ENCODE data around the gene FIBCD1.
"Not testable (repeated sequence)": the region's sequence is repeated elsewhere in the genome, so short reads cannot be mapped to it uniquely, and the experiment has no call there.

Gene FIBCD1

DNA sequence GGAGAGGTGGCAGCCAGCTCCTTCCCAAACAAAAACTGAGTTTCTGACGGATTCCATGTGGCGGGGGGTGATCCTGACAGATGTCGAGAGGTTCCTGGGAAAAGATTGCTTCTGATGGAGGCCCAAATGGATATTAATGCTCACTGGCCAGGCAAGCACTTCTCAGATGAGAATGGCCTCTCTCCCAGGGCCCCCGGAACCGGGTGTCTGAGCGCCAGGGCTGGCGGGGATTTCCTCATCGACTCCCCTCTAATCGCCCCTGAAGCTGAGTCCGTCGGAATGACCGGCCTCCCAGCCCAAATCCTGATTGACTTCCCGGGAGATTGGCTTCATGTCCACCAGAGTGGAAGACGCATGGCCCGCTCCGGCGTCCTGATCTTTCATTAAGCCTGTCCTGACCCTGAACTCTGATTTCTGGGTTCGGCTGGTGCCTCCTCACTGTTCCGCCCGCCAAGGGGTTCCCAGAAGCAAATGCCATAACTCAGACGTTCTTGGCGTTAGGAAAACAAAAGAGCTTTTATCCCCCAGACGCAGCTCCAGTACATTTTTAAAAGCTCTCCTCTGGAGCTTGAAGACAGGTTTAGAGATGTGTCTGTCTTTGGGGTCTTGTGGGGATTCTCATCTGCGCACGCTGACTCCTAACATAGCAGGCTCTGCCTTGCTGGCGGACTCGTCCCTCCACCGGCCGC is 17.6 kb downstream of the FIBCD1 start:
- DNase-seq: no peak

DNA sequence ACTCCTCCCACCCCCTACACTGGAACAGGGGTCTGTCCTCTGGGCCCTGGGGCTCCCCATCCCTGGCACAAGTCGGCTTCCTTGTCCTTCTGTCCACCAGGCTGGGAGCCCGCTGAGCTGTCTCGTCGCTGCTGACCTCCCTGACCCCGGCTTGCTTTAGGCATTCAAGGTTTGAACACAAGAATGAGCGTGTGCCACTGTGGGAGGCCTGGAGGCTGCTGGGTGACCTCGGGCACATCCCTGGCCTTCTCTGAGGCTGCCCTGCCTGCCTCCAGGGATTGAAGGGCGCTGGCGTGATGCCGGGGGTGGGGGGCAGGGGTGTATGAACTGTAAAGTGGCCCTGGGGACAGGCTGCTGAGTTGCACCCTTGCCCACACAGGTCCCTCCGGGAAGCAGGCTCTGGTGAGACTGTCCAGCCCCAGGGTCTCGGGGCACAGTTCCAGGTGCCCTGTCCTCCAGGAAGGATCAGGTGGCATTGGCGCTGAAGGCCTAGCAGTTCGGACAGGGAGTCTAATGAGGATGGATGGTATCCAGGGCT is 18.2 kb downstream of the FIBCD1 start:
- DNase-seq: no peak

DNA sequence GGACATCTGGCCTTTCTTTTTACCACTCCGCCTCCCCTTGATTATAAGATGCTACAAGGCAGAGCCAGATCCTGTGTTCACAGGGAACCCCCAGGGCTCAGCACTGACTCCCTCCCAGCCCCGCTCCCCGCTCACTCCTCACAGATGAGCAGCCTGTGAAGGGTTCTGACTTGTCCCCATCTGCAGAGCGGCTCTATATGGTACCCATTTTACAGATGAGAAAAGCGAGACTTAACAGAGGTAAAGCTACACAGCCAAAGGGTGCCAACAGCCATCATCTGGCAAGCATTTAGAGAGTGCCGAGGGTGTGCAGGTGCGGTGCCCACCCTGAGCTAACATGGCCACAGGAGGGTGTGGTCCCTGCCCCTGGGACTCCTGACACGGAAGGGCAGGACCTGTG is 18.8 kb downstream of the FIBCD1 start:
- DNase-seq: no peak

DNA sequence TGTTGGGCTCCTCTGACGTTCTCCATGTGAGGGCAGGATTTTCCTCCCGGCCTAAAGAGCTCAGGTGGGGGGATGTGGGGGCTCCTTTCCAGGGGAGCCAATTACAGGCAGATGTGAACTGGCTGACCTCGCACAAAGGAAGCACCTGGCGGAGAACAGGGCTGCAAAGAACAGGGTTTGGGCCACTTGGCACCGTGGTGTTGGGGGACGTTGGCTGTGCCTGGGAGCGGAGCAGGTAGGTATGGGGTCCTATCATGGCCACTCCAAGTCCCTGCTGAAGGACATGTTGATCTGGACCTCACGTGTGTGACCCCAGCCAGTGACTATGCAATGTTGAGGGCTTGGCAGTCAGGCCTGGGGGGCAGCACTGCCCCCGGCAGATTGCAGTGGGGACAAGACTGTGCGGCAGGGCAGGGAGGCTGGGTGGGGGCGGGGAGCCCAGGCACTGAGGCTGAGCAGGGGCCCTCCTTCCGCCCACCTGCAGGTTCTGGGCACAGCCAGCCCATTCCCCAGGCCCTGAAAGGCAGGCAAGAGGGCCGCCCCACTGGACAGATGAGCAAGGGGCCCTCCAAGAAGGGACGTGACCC is 19.4 kb downstream of the FIBCD1 start:
- no peak for DNase-seq

DNA sequence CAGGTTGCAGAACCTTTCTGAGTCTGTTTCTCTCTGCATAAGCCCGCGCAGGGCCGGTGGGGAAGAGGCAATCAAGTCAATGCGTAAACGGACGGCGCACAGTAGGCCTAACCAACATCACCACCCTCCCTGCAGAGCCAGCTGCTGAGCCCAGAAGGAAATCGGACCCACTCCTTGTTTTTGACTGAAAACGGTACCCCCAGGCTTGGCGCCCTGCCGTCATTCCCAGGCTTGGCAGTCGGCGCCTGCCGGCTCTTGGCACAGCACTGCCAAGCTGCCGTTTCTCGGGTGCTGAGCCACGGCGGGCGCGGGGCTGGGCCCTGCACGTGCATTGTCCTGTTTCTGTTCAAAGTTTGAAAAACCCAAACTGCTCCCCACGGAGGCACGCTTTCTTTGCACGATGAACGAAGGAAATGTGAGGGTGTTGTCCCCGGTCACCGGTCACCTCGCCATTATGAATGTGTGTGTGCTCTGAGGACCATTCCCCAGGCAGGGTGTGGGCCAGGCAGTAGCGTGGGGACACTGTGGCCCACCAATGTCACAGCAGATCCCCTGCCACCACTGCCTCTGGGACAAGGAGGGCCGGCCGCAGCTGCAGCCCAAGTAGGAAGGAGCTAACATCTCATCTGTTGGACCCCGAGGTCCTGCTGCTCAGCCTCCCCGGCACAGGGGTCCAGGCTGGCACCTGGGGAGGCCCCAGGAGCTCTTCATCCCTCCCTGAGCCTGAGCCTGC is 20.1 kb downstream of the FIBCD1 start:
- no peak for DNase-seq

DNA sequence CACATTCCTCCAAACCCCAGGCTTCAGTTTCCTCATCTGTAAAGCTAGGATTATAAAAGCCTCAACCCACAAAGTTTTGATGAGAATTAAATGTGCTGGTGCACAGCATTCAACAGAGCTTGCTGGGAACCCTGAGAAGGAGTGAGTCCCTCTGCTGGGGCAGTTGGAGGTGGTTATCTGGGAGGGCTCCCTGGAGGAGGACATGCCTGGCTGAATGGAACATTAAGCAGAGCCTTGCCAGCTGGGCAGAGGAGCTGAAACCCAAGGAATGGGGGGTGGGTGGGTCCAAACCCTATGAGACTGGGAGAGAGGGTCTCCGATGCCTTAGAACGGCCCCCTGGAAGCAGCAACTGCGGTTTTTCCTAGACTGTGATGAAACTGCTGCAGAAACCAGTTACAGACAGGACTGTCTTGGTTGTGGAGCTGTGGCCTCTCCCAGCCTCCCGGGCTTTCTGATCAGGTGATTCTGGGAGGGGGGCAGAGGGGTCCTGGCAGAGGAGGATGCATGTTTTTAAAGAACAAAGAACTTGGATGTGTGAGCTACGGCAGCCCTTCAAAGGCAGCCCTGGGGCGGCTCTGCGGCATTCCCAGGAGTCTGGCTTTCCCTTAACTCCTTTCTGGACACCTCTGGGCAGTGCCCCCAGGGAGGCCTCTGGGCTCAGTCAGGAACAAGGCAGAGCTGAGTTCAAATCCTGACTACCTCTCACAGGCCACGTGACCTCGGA is 20.8 kb downstream of the FIBCD1 start:
- DNase-seq: no peak

DNA sequence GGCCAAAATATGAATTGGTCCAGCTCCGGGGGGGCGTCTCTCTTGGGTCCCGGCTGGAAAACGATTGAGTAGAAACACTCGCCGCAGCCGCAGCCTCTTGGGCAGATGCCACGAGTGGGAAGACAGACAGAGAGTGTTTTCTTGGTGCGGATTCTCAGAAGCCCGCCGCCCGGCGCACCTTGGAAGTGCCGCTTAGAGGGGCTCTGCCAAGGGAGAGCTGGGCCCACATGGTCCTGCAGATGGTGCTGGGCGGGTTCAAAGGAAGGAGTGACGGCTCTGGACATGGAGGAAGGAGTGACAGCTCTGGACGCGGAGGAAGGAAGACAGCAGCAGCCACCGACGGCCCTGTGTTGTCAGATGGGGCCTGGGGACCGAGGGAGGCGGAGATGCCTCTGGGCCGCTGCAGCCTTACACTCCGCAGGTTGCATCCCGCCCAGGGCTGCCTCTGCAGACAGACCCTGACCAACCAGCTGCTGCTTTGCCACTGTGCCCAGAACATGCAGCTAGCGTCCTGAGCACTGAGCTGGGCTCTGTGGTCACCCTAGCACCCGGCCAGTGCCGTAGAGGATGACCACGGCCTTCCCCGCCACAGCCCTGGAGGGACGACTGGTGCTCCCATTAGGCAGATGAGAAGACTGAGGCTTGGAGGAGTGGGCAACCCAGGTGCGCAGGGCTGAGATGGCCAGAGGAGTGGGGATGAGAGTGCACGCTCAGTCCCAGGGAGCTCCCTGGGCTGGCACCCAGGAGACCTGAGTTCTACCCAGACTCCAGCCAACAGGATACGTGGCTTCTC is 21.7 kb downstream of the FIBCD1 start:
- no peak for DNase-seq

DNA sequence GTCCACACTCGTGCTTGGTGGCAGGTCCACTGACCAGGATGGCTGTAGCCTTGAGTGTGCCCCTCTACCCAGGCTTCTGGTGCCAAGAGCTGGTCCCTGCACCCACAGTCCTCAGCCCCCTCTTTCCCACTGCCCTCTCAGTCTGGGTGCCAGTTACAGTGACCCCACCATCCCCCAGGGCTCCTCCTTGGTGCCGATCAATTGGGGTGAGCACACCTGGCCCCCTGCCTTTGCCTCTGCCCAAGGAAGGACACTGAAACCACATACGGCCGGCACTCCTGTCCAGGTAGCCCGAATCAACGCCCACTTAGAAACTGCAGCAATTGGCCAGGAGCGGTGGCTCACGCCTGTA is 24.0 kb downstream of the FIBCD1 start:
- DNase-seq: no peak

DNA sequence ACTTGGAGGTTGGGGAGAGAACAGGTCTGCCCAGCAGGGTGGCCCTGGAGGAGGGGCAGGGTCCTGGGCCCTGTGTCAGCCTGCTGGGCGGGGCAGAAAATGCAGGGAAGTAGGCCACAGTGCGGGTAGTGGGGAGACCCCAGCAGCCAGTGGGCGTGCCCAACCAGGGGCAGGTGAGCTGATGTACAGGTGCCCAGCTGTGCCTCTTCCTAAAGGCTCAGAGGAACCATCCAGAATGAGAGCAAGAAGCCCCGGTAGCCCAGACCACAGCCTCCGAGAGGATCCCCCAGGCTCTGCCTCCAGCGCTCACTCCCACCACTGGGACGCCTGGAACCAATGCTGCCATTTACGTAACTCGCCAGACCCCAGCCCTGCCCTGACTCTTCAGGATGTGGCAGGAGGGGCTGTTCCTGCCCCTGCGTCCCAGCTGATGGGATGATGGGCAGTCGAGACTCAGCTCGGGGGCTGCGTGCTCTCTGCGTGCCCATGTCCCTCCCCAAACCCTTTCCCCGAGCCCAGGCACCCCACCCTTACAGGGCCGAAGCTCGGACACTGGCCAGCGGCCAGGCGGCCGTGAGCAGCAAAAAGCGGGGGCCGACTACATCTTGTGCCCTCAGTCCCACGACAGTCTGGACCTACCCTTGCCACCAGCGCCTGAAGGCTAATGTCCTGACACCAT is 24.5 kb downstream of the FIBCD1 start:
- DNase-seq: no peak

DNA sequence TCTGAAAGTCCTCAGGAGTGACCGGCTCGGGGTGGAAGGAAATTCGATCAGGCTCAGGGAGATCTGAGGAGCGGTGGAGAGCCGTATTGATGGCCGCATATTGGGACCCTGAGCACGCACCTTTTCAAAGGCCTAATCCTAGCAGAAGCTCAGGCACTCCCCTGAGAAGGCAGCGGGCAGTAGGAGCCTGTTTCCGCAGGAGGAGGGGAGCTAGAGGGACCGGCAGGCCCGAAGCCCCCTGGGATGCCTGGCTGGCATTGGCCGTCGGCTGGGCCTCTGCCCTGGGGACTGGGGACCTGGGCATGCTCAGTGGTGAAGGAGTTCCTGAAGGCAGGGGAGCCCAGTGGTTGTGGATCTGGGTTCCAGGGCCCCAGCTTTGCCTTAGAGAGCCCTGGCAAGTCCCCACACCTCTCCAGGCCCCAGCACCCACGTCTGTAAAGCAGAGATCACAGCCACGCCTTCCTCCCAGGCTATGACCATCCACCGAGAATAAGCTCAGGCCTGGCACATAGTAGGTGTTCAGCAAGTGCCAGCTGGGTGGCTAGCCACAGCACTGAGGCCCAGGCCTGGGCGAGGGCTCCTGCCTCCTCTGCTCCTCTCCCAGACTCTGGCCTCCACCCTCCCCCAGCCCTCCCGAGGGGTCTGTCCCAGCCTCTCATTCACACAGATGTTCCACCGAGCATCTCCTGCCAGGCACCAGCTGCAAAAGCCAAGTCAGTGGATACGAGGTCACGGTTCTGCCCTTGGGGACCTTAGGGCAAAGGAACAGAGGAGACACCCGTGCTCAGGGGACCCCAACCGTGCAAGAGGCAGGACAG is 25.2 kb downstream of the FIBCD1 start:
- no peak for DNase-seq

DNA sequence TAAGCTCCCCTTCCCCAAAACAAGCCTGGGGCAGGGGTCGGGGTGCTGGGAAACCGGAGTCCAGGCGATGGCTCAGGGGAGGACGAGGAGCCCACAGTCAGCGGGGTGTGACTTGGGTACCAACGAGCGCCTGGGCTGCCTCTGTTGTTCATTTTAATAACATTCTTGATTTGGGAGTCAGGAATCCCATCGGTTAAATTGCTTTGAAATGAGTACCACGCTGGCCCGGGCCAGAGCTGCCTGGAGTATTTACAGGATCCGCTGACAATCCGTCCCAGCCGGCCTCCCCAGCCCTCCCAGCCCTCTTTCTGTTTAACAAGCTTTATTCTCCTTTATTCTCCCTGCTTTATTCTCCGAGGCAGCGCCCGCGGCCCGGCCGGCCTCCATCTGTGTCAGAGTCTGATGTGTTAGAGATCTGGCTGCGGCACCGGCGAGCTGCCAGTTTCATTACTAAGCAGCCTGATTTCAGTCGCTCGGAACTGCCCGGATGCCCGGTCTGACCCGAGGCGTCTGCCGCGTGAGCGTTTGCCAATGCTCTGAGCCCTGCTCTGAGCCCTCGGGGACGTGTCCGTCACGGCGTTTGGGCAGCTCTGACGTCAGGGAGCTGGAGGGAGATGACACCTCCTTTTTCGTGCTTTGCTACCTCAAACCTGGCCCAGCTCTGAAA is 26.0 kb downstream of the FIBCD1 start:
- no peak for DNase-seq

DNA sequence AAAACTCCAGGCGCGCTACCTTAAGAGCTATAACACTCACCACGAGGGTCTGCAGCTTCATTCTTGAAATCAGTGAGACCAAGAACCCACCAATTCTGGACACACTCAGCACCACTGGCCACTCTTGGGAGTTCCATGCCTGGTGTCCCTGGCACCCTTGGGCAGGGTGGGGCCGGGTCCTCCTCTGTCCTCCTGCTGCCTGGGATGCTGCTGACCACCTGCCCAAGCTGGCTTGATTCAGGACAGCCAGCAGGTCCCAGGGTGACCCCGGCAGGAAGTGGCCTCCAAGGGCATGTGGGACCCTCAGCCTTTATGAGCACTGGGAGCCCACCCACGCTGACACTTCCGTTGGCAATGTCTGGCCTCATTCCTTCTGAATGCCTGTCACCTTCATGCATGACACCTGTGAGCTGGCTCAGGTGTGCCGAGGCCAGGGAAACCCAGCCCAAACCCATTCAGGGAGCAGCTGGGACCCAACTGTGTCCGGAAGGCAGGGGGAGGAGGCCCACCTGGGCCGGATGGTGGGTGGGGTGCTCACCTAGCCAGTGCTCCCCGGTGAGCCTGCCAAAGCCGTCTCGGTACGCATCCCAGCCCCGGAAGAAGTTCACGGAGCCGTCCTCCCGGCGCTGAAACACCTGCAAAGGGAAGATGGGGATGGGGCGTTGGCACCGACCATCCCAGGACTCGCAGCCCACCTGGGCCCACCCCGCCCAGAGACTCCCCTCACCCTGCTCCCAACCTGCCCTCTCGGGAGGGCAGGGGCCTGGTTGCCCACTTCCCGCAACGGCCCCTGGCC is 27.6 kb downstream of the FIBCD1 start:
- DNase-seq: no peak

DNA sequence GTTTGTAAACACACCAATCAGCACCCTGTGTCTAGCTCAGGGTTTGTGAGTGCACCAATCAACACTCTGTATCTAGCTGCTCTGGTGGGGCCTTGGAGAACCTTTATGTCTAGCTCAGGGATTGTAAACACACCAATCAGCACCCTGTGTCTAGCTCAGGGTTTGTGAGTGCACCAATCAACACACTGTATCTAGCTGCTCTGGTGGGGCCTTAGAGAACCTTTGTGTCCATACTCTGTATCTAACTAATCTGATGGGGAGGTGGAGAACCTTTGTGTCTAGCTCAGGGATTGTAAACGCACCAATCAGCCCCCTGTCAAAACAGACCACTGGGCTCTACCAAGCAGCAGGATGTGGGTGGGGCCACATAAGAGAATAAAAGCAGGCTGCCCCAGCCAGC is 28.4 kb downstream of the FIBCD1 start:
- not testable (repeated sequence) for DNase-seq

DNA sequence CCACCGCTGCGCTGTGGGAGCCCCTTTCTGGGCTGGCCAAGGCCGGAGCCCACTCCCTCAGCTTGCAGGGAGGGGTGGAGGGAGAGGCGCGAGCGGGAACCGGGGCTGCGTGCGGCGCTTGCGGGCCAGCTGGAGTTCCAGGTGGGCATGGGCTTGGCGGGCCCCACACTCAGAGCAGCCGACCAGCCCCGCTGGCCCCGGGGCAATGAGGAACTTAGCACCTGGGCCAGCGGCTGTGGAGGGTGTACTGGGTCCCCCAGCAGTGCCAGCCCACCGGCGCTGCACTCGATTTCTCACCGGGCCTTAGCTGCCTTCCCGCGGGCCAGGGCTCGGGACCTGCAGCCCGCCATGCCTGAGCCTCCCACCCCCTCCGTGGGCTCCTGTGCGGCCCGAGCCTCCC is 29.0 kb downstream of the FIBCD1 start:
- DNase-seq: not testable (repeated sequence)

DNA sequence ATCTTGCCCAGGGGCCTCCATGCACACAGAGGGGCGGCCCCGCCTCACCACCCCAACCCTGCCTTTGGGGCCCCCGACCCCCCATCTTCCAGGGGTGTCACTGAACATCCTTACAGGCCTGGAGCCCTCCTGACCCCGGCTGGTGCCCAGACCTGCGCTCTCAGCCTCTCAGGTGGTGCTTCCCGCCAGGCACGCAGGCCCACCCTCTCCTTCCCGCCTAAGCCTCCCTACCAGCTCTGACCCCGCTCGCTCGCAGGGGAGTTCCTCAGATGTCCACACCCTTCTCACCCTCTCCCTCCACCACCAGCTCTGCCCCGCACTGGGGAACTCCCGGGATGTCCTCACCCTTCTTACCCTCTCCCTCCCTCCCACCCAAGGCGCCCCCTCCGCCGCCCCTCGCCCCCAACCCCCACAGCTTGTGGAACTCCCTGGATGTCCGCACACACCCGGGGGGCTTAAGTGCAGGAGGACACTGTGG is 30.1 kb downstream of the FIBCD1 start:
- no peak for DNase-seq

DNA sequence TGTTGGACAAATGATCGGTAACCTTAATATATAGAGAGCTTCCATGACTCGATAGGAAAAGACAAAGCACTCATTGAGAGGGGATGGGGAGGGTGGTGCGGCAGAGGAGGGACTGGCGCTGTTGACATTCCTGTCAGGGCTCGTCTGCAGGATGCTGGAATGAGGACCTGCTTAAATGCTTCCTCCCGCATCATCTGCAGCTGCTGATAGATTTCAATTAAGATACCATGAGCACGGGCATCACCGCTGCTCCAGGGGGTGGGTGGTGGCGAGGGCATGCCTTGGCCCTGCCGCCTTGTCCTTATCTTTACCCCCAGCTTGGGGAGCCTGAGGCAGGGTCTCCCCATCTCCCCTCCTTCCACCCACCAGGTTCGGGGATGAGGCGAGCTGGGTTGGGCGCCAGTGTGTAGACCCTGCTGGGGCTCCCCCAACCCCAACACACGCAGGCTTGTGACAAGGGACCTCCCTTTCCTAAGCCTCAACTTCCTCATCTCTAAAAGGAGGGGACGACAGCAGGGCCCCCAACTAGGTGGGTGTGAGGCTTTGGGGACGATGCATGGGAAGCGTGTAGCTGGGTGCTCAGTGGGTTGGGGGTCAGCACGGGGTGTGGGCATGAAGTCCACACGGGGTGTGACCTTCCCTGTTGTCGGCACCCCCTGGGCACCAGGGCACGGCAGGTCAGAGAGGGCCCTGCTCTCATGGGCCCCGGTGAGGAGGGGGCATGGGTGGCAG is 30.7 kb downstream of the FIBCD1 start:
- no peak for DNase-seq

DNA sequence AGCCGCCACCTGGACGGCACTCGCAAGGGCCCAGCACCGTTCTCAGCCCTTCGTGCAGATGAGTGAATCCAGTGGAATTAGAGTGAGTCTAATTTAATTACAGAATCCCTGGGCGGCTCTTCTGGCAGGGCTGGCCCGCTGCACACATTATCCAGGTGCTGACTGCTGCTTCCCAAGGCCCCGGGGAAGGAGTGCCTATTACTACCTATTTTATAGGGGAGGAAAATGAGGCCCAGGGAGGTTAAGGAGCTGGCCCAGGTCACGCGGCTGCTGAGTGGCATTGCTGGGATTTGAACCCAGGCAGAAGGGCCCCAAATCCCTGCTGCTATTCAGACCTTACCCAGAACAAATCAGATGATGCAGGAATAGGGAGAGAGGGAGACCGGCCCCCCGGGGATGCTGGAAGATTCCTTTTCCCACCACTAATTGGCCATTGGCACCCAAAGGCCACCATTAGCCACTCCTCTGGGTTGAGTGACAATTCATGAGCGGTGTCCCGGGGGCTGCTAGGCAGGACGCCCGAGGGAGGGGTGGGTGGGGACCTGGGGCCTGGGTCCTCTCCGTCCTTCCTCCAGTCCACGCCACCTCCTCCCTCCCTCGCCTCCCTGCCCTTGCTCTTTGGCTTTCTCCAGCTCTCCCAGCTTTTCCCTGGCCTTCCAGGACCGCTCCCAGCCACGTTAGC is 32.2 kb downstream of the FIBCD1 start:
- no peak for DNase-seq

Measured in stimulated activated naive CD4-positive, alpha-beta T cell treated with Interleukin-2 at 50 U/mL for 16 hours (primary cell).